ENCODE measurements around the gene CRK.
A peak's percentile ranks its signal among the peaks of the same experiment; 100 is the strongest.

Gene CRK

DNA sequence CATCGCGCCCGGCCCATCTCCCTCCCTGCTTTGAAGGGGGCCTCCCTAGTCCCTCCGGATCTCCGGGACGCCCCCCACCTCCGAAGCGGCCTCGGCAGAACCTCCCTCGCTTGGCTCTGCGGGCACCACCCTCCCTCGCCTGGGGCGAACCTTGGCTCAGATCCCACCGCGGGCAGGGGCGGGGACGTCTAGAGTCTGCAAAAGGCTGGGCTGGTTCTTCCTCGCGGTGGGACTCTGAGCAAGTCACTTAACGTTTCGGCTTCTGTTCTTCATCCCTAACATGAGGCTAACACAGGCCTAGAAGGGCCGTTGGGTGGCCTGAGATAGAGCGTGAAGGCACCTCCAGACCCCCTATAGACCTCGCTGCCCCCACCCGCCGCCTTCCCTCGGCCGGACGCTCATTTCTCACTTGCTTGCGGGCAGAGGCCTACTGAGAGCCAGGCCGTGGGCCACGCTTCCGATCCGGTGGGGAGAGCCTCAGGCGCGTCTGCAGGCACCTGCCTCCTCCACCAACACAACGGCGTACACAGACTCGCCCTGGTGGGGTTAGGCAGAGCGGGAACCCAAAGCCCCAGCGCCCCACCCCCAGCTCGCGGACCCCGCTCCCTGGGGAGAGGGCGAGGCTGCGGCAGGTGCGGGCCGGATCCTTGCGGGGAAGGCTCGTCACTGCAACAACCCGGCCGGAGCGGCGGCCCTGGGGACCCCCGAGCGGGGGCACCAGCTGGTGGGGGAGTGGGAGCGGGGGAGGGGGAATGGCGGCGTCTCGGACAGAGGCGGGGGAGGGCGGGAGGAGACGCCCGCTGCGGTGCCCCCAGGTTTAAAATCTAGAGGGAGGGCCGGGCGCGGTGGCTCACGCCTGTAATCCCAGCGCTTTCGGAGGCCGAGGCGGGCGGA lies 31.0 kb upstream of the CRK start:
- DNase-seq (ENCODE audit: low spot score), result peak; percentile 35

DNA sequence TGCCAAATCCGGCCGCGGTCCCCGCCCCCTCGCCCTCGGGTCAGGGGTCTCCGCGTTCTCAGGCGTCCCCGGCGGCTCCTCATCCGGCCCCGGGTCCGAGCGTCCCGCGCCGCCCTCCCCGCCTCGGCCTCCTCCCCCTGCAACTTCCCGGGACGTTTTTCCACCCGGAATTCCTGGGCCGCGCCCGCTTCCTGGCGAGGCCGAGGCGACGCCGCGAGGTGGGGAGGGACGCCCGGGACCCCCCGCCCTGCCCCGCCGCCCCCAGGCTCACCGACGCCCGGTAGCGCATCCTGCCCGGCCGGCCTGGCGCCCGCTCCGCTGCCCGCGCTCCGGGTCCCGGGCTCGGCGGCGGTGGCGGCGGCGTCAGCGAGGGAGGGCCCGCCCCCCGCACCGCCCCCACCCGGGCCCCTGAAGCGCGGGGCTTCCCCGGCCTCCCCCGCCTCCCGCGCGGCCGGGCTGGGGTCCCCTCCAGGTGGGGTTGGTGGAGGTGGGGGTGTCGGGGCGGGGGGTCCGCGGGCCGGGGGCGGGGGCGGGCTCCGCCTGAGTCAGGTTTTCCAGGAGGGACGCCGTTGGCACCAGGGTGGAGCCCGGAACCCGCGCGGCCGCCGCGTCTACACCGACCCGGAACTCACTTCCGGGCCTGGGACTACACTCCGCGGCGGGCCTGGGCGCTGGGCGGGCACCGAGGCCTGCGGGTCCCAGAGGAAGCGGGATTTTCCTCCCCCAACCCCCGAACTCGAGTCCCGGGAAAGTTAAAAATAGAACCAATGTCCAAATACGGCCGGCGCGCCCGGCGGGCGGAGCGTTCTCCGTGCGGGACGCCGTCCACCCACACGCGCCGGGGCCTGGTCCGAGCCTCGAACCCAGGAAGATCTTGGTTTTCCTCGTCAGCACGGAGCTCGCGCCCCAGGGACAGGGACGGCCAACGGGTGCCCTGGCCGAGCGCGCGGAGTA lies 29.7 kb upstream of the CRK start:
- peak; percentile 25 for DNase-seq (ENCODE audit: low spot score)

DNA sequence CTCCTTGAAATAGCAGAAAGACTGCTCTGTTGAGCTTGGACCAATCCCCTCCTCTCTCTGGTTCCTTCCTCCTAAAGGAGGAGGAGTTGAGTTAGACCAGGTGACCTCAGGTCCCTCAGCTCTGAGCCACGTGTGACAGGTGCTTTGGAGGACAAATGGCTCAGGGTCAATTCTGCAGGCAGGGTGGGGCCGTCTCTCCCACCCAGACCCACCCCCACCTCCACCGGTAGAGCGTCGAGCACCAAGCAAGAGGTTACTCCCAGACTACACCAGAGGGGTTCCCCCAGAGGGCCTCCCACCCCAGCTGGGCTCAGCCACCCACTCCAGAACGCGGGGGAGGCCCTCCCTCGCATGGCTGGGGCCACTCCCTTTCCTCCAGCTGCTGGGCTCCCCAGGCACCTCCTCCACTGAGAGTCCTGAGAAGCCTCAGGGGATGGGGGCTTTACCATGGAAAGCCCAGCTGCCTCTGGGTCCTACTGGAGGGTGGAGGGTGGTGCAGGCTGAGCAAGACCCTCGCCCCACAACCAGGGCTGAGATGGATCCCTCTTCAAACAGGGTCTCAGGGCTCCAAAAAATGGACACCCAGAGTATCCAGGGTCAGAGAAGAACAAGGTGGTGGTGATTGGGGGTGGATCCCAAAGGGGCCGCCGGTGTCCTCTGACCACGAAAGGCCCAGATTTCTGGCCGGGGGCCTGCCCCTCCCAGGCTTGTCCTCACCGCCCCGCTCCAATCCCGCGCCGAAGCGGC lies 28.8 kb upstream of the CRK start:
- no peak for DNase-seq (ENCODE audit: low spot score)

DNA sequence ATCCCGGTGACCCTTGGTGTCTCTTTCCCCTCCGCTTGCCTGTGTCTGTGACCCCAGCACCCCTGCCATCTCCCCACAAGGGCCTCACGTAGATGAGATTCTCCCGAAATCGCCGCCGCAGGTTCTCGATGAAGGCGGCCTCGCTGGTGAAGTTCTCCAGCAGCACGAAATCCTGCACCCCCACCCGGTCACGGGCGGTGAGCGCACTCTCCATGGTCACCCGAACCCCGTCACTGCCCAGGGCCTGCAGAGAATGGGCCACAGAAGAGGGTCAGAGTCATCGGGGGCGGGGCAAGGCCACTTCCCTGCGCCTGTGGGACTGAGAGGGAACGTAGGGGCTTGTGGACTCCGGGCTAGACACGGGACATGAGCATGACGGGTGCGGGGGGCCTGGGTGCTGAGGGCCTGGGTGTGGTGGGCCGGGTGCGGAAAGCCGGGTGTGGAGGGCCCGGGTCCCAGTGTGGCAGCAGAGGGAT lies 28.1 kb upstream of the CRK start:
- DNase-seq (ENCODE audit: low spot score), result no peak

DNA sequence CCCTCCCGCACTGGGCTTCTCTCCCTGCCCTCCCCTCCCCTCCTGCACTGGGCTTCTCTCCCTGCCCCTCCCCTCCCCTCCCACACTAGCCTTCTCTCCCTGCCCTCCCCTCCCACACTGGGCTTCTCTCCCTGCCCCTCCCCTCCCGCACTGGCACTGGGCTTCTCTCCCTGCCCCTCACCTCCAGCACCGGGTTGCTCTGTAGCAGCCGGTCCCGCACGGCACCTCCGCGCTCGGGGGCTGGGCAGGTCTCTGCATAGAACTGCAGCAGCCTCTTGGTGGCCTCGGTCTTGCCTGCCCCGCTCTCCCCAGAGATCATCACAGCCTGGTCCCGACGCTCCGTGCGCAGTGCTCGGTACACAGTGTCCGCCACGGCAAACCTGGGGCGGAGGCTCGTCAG lies 26.6 kb upstream of the CRK start:
- no peak for DNase-seq (ENCODE audit: low spot score)

DNA sequence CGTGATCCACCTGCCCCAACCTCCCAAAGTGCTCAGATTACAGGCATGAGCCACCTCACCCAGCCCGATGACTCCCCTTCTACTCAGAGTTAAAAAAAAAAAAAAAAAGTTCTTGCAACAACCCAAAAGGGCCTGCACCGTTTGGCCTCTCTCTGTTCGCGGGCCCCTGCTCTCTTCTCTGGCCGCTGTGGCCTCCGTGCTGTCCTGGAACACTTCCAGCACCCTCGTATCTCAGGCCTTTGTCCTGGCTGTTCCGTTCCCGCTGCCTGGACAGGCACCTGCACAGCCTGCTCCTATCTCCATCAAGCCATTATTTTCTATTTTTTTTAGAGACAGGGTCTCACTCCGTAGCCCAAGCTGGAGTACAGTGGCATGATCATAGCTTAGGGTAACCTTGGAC lies 25.7 kb upstream of the CRK start:
- no peak for DNase-seq (ENCODE audit: low spot score)

DNA sequence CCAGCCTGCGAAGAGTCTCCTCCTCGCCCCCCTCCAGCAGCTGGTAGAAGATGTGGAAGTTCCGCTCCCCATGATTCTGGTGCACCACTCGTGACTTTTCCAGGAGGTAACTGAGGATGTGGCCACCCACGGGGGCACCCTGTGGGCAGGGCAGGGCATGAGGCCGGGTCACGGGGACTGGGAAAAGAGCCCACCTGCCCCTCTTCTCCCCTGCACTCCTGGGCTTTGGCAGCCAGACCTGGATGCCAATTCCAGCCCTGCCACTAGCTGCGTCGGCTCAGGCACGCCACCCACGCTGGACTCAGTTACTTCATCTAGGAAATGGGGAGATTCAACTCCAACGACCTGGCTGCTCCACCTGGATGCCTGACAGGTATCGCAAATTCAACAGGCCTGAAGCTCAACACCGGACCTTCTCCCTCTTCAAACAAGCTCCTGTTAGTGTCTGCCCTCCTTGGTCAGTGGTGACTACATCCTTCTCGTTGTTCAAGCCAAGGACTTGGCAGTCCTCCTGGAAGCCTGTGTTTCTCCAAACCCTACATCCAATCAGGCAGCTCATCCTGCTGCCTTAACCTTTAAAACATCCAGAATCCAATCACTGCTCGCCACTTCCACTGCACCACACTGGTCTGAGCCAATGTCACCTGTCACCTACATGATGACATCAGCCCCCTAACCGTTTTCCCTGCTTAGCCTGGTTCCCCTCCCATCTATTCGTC lies 24.9 kb upstream of the CRK start:
- no peak for DNase-seq (ENCODE audit: low spot score)

DNA sequence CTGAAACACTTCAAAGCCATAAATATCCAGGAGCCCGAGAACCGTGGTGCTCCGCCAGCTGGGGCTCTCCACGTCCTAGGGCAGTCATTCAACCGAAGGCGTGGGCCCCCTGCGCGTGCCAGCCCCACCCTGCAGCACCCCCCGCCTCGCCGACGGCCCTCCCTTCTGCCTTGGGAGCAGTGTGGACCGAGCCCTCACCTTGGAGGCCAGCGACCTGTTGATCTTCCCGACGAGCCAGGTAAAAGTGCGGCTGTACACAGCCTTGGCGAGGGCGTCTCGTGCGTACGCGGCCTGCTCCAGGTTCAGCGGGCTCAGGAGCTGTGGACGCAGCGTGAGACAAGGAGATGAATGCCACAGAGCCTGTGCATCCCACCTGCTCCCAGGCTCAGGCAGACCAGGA lies 22.4 kb upstream of the CRK start:
- DNase-seq (ENCODE audit: low spot score), result no peak

DNA sequence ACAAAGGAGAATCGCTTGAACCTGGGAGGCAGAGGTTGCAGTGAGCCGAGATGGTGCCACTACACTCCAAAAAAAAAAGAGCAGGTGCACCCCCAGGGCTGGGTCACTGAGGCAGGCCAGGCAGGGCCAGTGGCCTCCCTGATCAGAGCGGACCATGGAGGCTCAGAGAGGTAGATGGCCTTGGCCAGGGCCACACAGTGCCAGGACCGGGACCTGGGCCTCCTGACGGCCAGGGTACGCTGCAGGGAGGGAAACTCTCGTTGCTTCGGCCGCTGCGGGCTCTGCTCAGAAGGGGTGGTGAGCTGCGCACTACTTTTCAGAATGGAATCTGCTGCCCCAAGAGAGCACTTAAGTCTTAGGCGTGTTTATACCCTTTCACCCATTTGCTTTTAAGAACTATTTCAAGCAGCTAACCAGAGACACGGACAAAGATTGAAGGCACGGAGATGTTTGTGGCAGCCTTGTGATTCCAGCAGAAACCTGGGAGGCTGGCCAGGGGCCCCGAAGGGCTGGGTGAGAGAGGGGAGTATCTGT lies 19.4 kb upstream of the CRK start:
- no peak for DNase-seq (ENCODE audit: low spot score)

DNA sequence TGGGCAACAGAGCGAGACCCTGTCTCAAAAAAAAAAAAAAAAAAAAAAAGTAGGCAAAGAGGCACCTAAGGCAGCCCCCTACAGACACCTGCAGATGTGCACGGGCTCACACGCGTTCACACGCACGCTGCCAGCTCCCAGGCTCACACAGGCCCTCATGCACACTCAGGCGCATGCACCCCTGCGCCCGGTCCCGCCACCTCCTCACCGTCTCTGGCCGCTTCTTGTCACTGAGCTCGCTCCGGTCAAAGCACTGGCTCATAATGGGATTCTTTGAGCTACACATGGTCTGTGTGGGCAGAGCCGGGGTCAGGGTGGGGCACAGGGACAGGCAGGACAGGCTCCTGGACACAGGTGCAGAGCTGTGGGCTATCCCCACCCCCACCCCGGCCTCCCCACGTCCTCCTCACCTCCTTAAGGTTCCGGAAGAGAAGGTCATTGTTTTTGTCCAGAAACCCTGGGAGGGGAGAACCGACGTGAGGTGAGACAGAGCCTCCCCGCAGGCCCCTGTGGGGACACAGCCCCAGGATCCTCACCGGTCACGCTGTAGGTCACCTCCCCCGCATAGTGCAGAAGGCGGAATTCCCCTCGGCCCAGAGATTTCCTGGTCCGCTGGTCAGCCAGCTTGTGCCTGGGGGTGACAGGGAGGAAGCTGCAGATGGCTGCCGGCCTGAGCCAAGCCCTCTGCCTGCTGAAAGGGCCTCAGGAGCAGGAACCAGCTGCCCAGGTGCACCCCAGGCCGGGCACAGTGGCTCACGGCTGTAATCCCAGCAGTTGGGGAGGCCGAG lies 18.6 kb upstream of the CRK start:
- DNase-seq (ENCODE audit: low spot score), result no peak

DNA sequence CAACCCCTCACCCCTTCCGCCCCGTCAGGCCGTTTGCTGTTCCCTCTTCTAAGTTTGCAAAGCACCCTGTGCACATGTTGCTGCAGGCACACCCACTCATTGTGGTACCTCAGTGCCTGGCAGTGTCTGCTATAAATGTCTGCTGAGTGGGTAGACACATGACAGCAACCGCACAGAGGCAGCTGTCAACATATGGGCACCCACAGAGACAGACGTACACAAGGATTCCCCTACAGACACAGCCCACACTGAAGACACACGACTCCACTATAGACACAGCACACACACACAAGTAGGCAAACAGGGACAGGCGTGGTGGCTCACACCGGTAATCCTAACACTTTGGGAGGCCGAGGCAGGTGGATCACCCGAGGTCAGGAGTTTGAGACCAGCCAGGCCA lies 17.8 kb upstream of the CRK start:
- no peak for DNase-seq (ENCODE audit: low spot score)

DNA sequence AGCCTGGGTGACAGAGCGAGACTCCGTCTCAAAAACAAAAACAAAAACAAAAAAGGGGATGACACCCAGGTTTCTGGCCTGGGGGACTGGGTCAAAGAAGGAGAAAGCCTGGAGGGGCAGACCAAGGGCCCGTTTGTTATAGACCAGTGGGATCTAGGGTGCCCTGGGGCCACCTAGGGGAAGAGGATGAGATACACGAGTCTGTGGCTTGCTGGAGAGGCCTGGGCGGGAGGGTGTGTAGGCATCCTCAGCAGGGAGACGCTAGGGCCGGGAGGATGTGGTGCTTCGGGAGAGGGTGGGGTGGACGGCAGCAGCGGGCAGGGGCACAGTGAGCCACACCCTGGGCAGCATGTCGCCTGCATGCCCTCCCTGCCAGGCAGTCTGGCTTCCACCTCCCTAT lies 17.1 kb upstream of the CRK start:
- no peak for DNase-seq (ENCODE audit: low spot score)

DNA sequence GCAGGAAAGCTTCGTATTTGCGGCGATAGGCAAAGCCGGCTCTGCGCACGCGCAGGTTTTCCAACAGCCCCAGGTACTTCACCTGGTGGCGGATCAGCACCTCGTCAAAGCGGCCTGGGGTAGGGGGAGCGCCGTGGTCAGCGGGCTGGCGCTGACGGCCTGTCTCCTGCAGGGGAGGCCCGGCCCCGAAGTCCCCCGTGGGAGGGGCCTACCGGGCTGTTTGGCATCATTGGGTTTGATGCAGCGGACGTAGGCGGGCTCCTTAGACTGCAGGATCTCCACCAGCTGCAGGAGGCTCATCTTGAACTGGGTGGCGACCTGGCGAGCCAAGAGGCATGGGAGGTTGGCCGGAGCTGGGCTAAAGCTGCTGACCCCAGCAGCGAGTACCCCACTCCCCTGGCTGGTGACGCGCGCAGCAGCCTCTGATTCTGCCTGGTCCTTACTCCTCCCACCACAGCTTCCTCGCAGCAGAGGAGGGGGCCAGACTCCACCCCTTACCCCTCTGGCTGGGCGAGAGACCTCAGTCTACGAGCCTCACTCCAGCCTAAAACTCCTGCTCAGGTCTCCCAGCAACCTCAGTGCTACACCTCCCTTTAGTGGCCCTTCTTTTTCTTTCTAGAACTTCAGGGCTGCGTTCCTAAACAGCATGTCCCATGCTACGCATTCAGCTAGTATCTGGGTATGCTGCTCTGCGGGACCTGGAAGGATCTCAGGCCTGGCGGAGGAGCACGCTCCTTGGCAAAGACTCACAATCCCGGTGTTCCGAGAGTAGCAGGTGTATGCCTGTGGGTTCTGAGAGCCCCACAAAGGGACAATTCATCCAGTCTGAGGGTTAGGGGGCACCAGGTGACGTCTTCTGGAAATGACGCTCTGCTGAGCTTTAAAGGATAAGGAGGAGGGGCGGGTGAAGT lies 16.1 kb upstream of the CRK start:
- DNase-seq (ENCODE audit: low spot score), result no peak

DNA sequence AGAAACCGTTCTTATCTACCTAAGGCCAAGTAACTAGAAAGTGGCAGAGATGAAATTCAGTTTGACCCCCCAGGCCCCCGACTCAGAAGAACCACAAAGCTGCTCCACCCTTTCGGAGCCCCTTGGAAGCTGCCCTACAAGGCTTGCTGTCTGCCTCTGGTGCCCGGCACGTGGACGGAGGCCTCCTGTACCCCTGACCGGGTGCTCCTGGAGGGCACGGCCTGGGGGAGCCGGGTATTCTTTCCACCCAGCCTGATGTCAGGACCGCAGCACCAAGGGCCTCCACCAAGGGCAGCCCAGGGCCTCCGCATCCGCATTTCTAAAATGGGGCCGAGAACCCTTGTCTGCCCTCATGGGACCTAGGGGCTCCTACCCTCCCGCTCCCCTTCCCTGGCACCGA lies 15.5 kb upstream of the CRK start:
- DNase-seq (ENCODE audit: low spot score), result no peak

DNA sequence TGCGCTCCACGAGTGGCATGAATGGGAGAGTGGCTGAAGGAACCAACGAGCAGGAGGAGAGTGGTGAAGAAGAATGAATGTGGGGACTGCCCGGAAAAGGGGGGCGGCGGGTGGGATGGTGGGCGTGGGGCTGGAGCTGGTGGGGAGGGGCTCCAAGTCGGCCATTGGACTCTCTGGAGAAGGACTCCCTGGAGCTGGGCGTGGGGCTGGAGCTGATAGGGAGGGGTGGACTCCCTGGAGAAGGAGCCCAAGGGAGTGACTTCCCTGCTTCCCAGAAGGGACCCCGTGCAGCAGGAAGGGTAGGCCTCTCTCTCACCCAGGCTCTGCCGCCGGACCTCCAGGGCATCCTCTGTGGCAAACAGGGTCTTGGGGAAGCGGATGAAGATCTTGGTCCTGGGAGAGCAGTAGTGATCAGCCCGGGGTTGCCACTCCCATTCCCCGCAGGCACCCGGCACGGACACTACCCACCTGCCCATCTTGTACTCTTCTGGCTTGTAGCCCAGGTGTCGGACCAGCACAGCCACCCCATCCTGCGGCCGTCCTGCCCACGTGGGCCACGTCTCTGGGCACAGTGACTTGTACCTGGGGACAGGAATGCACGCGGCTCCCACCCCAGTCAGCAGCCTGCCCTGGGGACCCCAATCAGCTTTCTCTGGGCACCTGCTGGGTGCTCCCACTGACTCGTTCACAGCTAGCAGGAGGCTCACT lies 14.9 kb upstream of the CRK start:
- no peak for DNase-seq (ENCODE audit: low spot score)

DNA sequence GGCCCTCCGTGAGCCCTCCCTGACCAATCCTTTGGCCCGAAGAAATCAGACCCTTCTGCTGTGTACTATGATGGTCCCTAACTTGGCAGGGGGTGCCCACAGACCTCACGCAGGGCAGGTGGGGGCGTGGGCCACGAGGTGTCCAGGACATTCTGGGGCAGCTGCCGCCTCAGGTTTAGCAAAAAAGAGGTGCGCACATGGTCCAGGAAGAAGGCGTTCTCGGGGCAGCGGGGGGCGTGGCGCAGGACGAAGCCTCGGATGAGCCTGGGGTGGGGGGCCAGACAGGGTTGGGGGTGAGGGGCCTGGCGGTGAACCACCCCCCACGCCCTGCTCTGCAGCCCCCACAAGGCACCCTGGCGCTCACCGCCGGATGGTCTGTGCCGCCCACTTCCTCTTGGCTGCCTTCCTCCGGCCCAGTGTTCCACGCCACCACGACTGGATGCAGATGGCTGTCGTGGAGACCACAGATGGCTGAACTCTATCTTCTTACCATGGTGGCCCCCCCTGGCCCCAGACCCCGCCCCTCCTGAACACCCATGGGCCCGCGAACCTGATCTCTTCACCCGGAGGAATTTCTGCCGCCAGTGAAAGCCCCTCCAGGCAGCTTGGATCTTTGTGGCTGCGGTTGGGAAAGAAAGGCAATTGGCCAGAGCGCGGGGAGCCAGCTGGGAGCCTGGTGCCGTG lies 14.2 kb upstream of the CRK start:
- no peak for DNase-seq (ENCODE audit: low spot score)

DNA sequence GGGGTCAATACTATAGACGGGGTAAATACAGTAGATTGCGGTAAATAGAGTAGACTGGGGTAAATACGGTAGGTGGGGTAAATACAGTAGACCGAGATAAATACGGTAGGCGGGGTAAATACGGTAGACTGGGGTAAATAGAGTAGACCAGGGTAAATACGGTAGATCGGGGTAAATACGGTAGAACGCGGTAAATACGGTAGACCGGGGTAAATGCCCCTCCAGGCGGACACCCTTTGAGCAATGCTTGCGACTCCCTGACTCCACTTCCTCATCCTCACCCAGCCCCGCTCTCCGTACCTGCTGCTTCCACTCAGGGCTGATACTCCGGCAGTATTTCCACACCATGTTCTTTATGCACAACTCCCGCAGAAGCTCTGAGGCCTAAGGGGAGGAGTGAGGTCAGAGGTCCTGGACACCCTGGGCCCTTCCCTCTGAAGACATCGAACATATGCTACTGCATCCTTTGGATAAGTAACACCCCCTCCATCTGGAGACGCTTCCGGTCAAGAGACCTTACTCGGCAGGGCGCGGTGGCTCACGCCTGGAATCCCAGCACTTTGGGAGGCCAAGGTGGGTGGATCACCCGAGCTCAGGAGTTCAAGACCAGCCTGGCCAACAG lies 13.3 kb upstream of the CRK start:
- DNase-seq (ENCODE audit: low spot score), result no peak
